ENCODE measurements around the gene RBM45. TPM values are rescaled to one million over a fixed set of nuclear protein-coding genes. Genes with fewer than 3 reads are reported as not detected.

The RBM45 gene
- total RNA-seq, 1 donor from 2014 or later, result 12.0 TPM

- Histone ChIP-seq H3K27ac (ENCODE audit: low read depth, low read length) (no peak overlapping the region), H3K27me3 (ENCODE audit: insufficient read depth, low read length) (no peaks in the 10 kb centered on the region), H2AFZ (ENCODE audit: low read depth, low read length) (no peak overlapping the region), H3K4me2 (ENCODE audit: low read length) (no peak overlapping the region), H4K20me1 (ENCODE audit: insufficient read depth, low read length) (no peaks in the 10 kb centered on the region), H3K9me3 (ENCODE audit: insufficient read depth, low read depth, low read length) (no peaks in the 10 kb centered on the region), H3K4me1 (ENCODE audit: insufficient read depth, low read length) (no peaks in the 10 kb centered on the region), H3K79me2 (ENCODE audit: insufficient read depth, low read length) (no peaks in the 10 kb centered on the region), H3K36me3 (ENCODE audit: insufficient read depth, low read length) (no peaks in the 10 kb centered on the region), H3K9ac (ENCODE audit: low read length) (no peak overlapping the region), H3K4me3 (ENCODE audit: insufficient read depth, low read depth, low read length) (no peak overlapping the region)
- TF ChIP-seq EZH2 (IDR thresholded peaks at IDR 0.05; ENCODE audit: insufficient read depth, low read length) (no peak), CTCF (IDR thresholded peaks at IDR 0.05; ENCODE audit: insufficient read depth, low read depth, low read length) (no peak)
- Mint-ChIP-seq H3K36me3 (ENCODE audit: low read depth, unreplicated experiment) (no peaks in the 10 kb centered on the region), H3K27ac (ENCODE audit: unreplicated experiment) (no peak overlapping the region), H3K4me1 (ENCODE audit: low read depth, unreplicated experiment) (no peaks in the 10 kb centered on the region), H3K4me3 (ENCODE audit: unreplicated experiment) (no peak overlapping the region), H3K9me3 (ENCODE audit: unreplicated experiment) (no peaks in the 10 kb centered on the region), H3K27me3 (ENCODE audit: low read depth, unreplicated experiment) (no peaks in the 10 kb centered on the region)
- DNase-seq (ENCODE audit: low read depth), result no peak
- FAIRE-seq, result no peak
These were observed 29.7 kb upstream of the RBM45 start for GRCh38 chr2:178082408-178083045.

GRCh38 chr2:178084273-178084672 lies 28.0 kb upstream of the RBM45 start:
- TF ChIP-seq CTCF (IDR thresholded peaks at IDR 0.05; ENCODE audit: insufficient read depth, low read depth, low read length), result no peak
- TF ChIP-seq EZH2 (IDR thresholded peaks at IDR 0.05; ENCODE audit: insufficient read depth, low read length), result no peak
- DNase-seq (ENCODE audit: low read depth), result no peak
- Histone ChIP-seq H3K9ac (ENCODE audit: low read length) (no peak overlapping the region), H3K4me1 (ENCODE audit: insufficient read depth, low read length) (no peaks in the 10 kb centered on the region), H3K27me3 (ENCODE audit: insufficient read depth, low read length) (no peaks in the 10 kb centered on the region), H3K4me2 (ENCODE audit: low read length) (no peak overlapping the region), H3K79me2 (ENCODE audit: insufficient read depth, low read length) (no peaks in the 10 kb centered on the region), H3K27ac (ENCODE audit: low read depth, low read length) (no peak overlapping the region), H3K9me3 (ENCODE audit: insufficient read depth, low read depth, low read length) (no peaks in the 10 kb centered on the region), H3K4me3 (ENCODE audit: insufficient read depth, low read depth, low read length) (no peak overlapping the region), H3K36me3 (ENCODE audit: insufficient read depth, low read length) (no peaks in the 10 kb centered on the region), H2AFZ (ENCODE audit: low read depth, low read length) (no peak overlapping the region), H4K20me1 (ENCODE audit: insufficient read depth, low read length) (no peaks in the 10 kb centered on the region)
- no peak overlapping the region for H3K4me3 Mint-ChIP-seq (ENCODE audit: unreplicated experiment)
- no peak overlapping the region for H3K27ac Mint-ChIP-seq (ENCODE audit: unreplicated experiment)
- H3K9me3 Mint-ChIP-seq (ENCODE audit: unreplicated experiment), result no peaks in the 10 kb centered on the region
- no peaks in the 10 kb centered on the region for H3K27me3 Mint-ChIP-seq (ENCODE audit: low read depth, unreplicated experiment)
- FAIRE-seq, result no peak
- H3K36me3 Mint-ChIP-seq (ENCODE audit: low read depth, unreplicated experiment), result no peaks in the 10 kb centered on the region
- no peaks in the 10 kb centered on the region for H3K4me1 Mint-ChIP-seq (ENCODE audit: low read depth, unreplicated experiment)

DNA sequence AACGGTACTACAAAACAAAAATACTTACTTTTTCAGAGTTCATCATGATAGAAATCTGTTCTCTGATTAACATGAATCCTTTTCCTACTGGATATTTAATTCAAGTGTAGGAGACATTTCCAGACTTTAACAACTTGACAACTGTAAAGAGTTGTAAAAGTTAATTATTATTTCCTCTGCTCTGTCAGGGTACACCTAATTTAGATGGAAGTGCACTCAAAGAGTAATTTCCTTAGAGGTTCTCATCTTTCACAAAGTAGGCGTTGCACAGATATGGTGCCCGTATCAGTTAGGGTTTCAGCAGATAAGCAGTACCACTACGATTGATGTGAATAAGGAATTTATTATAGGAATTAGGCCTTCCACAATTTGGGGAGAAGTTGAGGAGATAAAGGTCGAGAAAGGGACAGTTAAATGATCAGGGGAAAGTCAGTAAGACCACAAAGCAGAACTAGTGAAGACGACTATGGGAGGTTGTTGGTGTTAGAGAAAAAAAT lies 23.4 kb upstream of the RBM45 start:
- H3K4me3 ChIP-seq (ENCODE audit: insufficient read depth, low read depth, low read length), result no peak overlapping the region
- H3K9me3 ChIP-seq (ENCODE audit: insufficient read depth, low read depth, low read length), result no peaks in the 10 kb centered on the region
- Mint-ChIP-seq H3K27me3 (ENCODE audit: low read depth, unreplicated experiment) (no peaks in the 10 kb centered on the region), H3K36me3 (ENCODE audit: low read depth, unreplicated experiment) (no peaks in the 10 kb centered on the region), H3K9me3 (ENCODE audit: unreplicated experiment) (no peaks in the 10 kb centered on the region), H3K27ac (ENCODE audit: unreplicated experiment) (no peak overlapping the region), H3K4me3 (ENCODE audit: unreplicated experiment) (no peak overlapping the region), H3K4me1 (ENCODE audit: low read depth, unreplicated experiment) (no peaks in the 10 kb centered on the region)
- H3K27ac ChIP-seq (ENCODE audit: low read depth, low read length), result no peak overlapping the region
- H3K9ac ChIP-seq (ENCODE audit: low read length), result no peak overlapping the region
- H3K4me1 ChIP-seq (ENCODE audit: insufficient read depth, low read length), result no peaks in the 10 kb centered on the region
- no peak overlapping the region for H3K4me2 ChIP-seq (ENCODE audit: low read length)
- FAIRE-seq, result no peak
- no peaks in the 10 kb centered on the region for H3K79me2 ChIP-seq (ENCODE audit: insufficient read depth, low read length)
- TF ChIP-seq EZH2 (IDR thresholded peaks at IDR 0.05; ENCODE audit: insufficient read depth, low read length) (no peak), CTCF (IDR thresholded peaks at IDR 0.05; ENCODE audit: insufficient read depth, low read depth, low read length) (no peak)
- no peak for DNase-seq (ENCODE audit: low read depth)
- no peaks in the 10 kb centered on the region for H3K36me3 ChIP-seq (ENCODE audit: insufficient read depth, low read length)
- no peaks in the 10 kb centered on the region for H4K20me1 ChIP-seq (ENCODE audit: insufficient read depth, low read length)
- H2AFZ ChIP-seq (ENCODE audit: low read depth, low read length), result no peak overlapping the region
- no peaks in the 10 kb centered on the region for H3K27me3 ChIP-seq (ENCODE audit: insufficient read depth, low read length)
